ENCODE measurements around the gene NACA2.

GRCh38 chr17:61614219-61614618 is 23.2 kb upstream of the NACA2 start:
- TF ChIP-seq GABPA (IDR thresholded peaks at IDR 0.05; ENCODE audit: borderline replicate concordance, insufficient read depth, low read length): no peak
- TF ChIP-seq CTCF (IDR thresholded peaks at IDR 0.05; ENCODE audit: control extremely low read depth in 1 of 3, insufficient read depth in 1 of 3, low read depth in 1 of 3, low read length in 3 of 3): no peak
- no peak for TF ChIP-seq EP300 (IDR thresholded peaks at IDR 0.05; ENCODE audit: borderline replicate concordance in 1 of 2, low read depth in 2 of 2, low read length in 2 of 2)
- TF ChIP-seq SIN3A (conservative IDR thresholded peaks at IDR 0.05 in 1 of 2, IDR thresholded peaks at IDR 0.05 in 1 of 2; ENCODE audit: low read depth in 1 of 2, low read length in 2 of 2): no peak
- TF ChIP-seq POLR2AphosphoS5 (IDR thresholded peaks at IDR 0.05; ENCODE audit: low read depth, low read length): no peak
- TF ChIP-seq CBX5 (IDR thresholded peaks at IDR 0.05; ENCODE audit: low read depth, low read length): no peak
- no peak for TF ChIP-seq TAF7 (optimal IDR thresholded peaks at IDR 0.05; ENCODE audit: borderline replicate concordance, low read depth, low read length)
- TF ChIP-seq GTF2F1 (IDR thresholded peaks at IDR 0.05; ENCODE audit: borderline replicate concordance, low read depth, low read length): no peak
- no peak for TF ChIP-seq ZNF274 (IDR thresholded peaks at IDR 0.05; ENCODE audit: borderline replicate concordance, extremely low read depth, low read length)
